ENCODE data around the gene GRID1. TPM values are rescaled to one million over a fixed set of nuclear protein-coding genes. Genes with fewer than 3 reads are reported as not detected.

GRID1 gene
- total and polyA plus RNA-seq, 5 donors from 2014 or later, result not detected

- H3K27ac Mint-ChIP-seq, result no peak overlapping the region
- H3K27me3 Mint-ChIP-seq, result no peaks in the 10 kb centered on the region
- H3K4me3 Mint-ChIP-seq, result no peak overlapping the region
- no peak for ATAC-seq (ENCODE audit: low read depth in 2 of 2)
- no peaks in the 10 kb centered on the region for H3K36me3 ChIP-seq (ENCODE audit: control insufficient read depth, insufficient read depth, low read length)
- no peak for DNase-seq
- no peak overlapping the region for H3K27ac ChIP-seq (ENCODE audit: insufficient read depth, low read length, poor library complexity, severe bottlenecking)
- no peaks in the 10 kb centered on the region for H3K27me3 ChIP-seq (ENCODE audit: control insufficient read depth, insufficient read depth, low read length)
- H3K4me3 ChIP-seq (ENCODE audit: low read depth, low read length), result no peak overlapping the region
- no peaks in the 10 kb centered on the region for H3K9me3 Mint-ChIP-seq
- H3K36me3 Mint-ChIP-seq, result no peaks in the 10 kb centered on the region
- no peaks in the 10 kb centered on the region for H3K4me1 ChIP-seq (ENCODE audit: control insufficient read depth, insufficient read depth, low read length, poor library complexity, severe bottlenecking)
- no peaks in the 10 kb centered on the region for H3K4me1 Mint-ChIP-seq
- H3K9me3 ChIP-seq (ENCODE audit: control insufficient read depth in 2 of 2, low read length in 2 of 2), result no peaks in the 10 kb centered on the region
Measured at GRCh38 chr10:85665078-85665477, 701.5 kb downstream of the GRID1 start.

GRCh38 chr10:85661123-85661522 is 705.5 kb downstream of the GRID1 start:
- Mint-ChIP-seq H3K4me1 (peaks cover 0 to 6% (median 2%) of the 10 kb centered on the region in 4 donors), H3K27me3 (no peaks in the 10 kb centered on the region), H3K9me3 (peaks cover 0 to 3% (median 0%) of the 10 kb centered on the region in 7 donors), H3K27ac (no peak overlapping the region), H3K4me3 (no peak overlapping the region), H3K36me3 (no peaks in the 10 kb centered on the region)
- no peaks in the 10 kb centered on the region for H3K36me3 ChIP-seq (ENCODE audit: control insufficient read depth, insufficient read depth, low read length)
- no peak for ATAC-seq (ENCODE audit: low read depth in 2 of 2)
- no peaks in the 10 kb centered on the region for H3K9me3 ChIP-seq (ENCODE audit: control insufficient read depth in 2 of 2, low read length in 2 of 2)
- H3K27me3 ChIP-seq (ENCODE audit: control insufficient read depth, insufficient read depth, low read length), result no peaks in the 10 kb centered on the region
- DNase-seq, result no peak
- H3K27ac ChIP-seq (ENCODE audit: insufficient read depth, low read length, poor library complexity, severe bottlenecking), result no peak overlapping the region
- no peak overlapping the region for H3K4me3 ChIP-seq (ENCODE audit: low read depth, low read length)
- no peaks in the 10 kb centered on the region for H3K4me1 ChIP-seq (ENCODE audit: control insufficient read depth, insufficient read depth, low read length, poor library complexity, severe bottlenecking)

GRCh38 chr10:85659331-85659730 is 707.3 kb downstream of the GRID1 start:
- Mint-ChIP-seq H3K27ac (no peak overlapping the region), H3K9me3 (peaks cover 0 to 8% (median 0%) of the 10 kb centered on the region in 7 donors), H3K4me3 (no peak overlapping the region), H3K27me3 (no peaks in the 10 kb centered on the region), H3K4me1 (peaks cover 0 to 6% (median 2%) of the 10 kb centered on the region in 4 donors), H3K36me3 (no peaks in the 10 kb centered on the region)
- Histone ChIP-seq H3K4me1 (ENCODE audit: control insufficient read depth, insufficient read depth, low read length, poor library complexity, severe bottlenecking) (no peaks in the 10 kb centered on the region), H3K27ac (ENCODE audit: insufficient read depth, low read length, poor library complexity, severe bottlenecking) (no peak overlapping the region), H3K9me3 (ENCODE audit: control insufficient read depth in 2 of 2, low read length in 2 of 2) (no peaks in the 10 kb centered on the region), H3K27me3 (ENCODE audit: control insufficient read depth, insufficient read depth, low read length) (no peaks in the 10 kb centered on the region), H3K36me3 (ENCODE audit: control insufficient read depth, insufficient read depth, low read length) (no peaks in the 10 kb centered on the region), H3K4me3 (ENCODE audit: low read depth, low read length) (no peak overlapping the region)
- DNase-seq (no peak), ATAC-seq (ENCODE audit: low read depth in 2 of 2) (no peak)

GRCh38 chr10:85658518-85658917 is 708.1 kb downstream of the GRID1 start:
- Mint-ChIP-seq H3K9me3 (peaks cover 0 to 8% (median 0%) of the 10 kb centered on the region in 7 donors), H3K27me3 (no peaks in the 10 kb centered on the region), H3K4me3 (no peak overlapping the region), H3K4me1 (peaks cover 0 to 6% (median 2%) of the 10 kb centered on the region in 4 donors), H3K27ac (no peak overlapping the region), H3K36me3 (no peaks in the 10 kb centered on the region)
- Histone ChIP-seq H3K9me3 (ENCODE audit: control insufficient read depth in 2 of 2, low read length in 2 of 2) (no peaks in the 10 kb centered on the region), H3K36me3 (ENCODE audit: control insufficient read depth, insufficient read depth, low read length) (no peaks in the 10 kb centered on the region), H3K27me3 (ENCODE audit: control insufficient read depth, insufficient read depth, low read length) (no peaks in the 10 kb centered on the region), H3K27ac (ENCODE audit: insufficient read depth, low read length, poor library complexity, severe bottlenecking) (no peak overlapping the region), H3K4me3 (ENCODE audit: low read depth, low read length) (no peak overlapping the region), H3K4me1 (ENCODE audit: control insufficient read depth, insufficient read depth, low read length, poor library complexity, severe bottlenecking) (no peaks in the 10 kb centered on the region)
- DNase-seq (no peak), ATAC-seq (ENCODE audit: low read depth in 2 of 2) (no peak)

- H3K4me1 ChIP-seq (ENCODE audit: control insufficient read depth, insufficient read depth, low read length, poor library complexity, severe bottlenecking), result no peaks in the 10 kb centered on the region
- Mint-ChIP-seq H3K9me3 (peaks cover 0 to 8% (median 0%) of the 10 kb centered on the region in 7 donors), H3K36me3 (no peaks in the 10 kb centered on the region), H3K4me1 (peaks cover 0 to 6% (median 2%) of the 10 kb centered on the region in 4 donors), H3K27ac (no peak overlapping the region), H3K4me3 (no peak overlapping the region), H3K27me3 (no peaks in the 10 kb centered on the region)
- ATAC-seq (ENCODE audit: low read depth in 2 of 2) (no peak), DNase-seq (no peak)
- no peaks in the 10 kb centered on the region for H3K9me3 ChIP-seq (ENCODE audit: control insufficient read depth in 2 of 2, low read length in 2 of 2)
- H3K4me3 ChIP-seq (ENCODE audit: low read depth, low read length), result no peak overlapping the region
- H3K27me3 ChIP-seq (ENCODE audit: control insufficient read depth, insufficient read depth, low read length), result no peaks in the 10 kb centered on the region
- no peak overlapping the region for H3K27ac ChIP-seq (ENCODE audit: insufficient read depth, low read length, poor library complexity, severe bottlenecking)
- H3K36me3 ChIP-seq (ENCODE audit: control insufficient read depth, insufficient read depth, low read length), result no peaks in the 10 kb centered on the region
Measured at GRCh38 chr10:85657476-85658113, 709.0 kb downstream of the GRID1 start.

- H3K4me3 Mint-ChIP-seq, result no peak overlapping the region
- H3K9me3 Mint-ChIP-seq, result peaks cover 0 to 8% (median 0%) of the 10 kb centered on the region in 7 donors
Measured at GRCh38 chr10:85655411-85655810, 711.2 kb downstream of the GRID1 start.

GRCh38 chr10:85651497-85651882 is 715.1 kb downstream of the GRID1 start:
- no peaks in the 10 kb centered on the region for H3K36me3 ChIP-seq (ENCODE audit: control insufficient read depth, insufficient read depth, low read length)
- H3K4me1 ChIP-seq (ENCODE audit: control insufficient read depth, insufficient read depth, low read length, poor library complexity, severe bottlenecking), result no peaks in the 10 kb centered on the region
- no peak overlapping the region for H3K27ac Mint-ChIP-seq
- no peaks in the 10 kb centered on the region for H3K36me3 Mint-ChIP-seq
- DNase-seq (no peak), ATAC-seq (ENCODE audit: low read depth in 2 of 2) (no peak)
- H3K4me3 Mint-ChIP-seq, result no peak overlapping the region
- no peaks in the 10 kb centered on the region for H3K9me3 ChIP-seq (ENCODE audit: control insufficient read depth in 2 of 2, low read length in 2 of 2)
- H3K27me3 Mint-ChIP-seq, result peaks cover 4% of the 10 kb centered on the region
- H3K27me3 ChIP-seq (ENCODE audit: control insufficient read depth, insufficient read depth, low read length), result no peaks in the 10 kb centered on the region
- H3K27ac ChIP-seq (ENCODE audit: insufficient read depth, low read length, poor library complexity, severe bottlenecking), result no peak overlapping the region
- peaks cover 0 to 5% (median 0%) of the 10 kb centered on the region in 7 donors for H3K9me3 Mint-ChIP-seq
- peaks cover 0 to 5% (median 0%) of the 10 kb centered on the region in 4 donors for H3K4me1 Mint-ChIP-seq
- H3K4me3 ChIP-seq (ENCODE audit: low read depth, low read length), result no peak overlapping the region

More at GRCh38 chr10:85655411-85655810, 711.2 kb downstream of the GRID1 start:
- peaks cover 0 to 6% (median 2%) of the 10 kb centered on the region in 4 donors for H3K4me1 Mint-ChIP-seq
- no peak overlapping the region for H3K4me3 ChIP-seq (ENCODE audit: low read depth, low read length)
- no peaks in the 10 kb centered on the region for H3K36me3 Mint-ChIP-seq
- DNase-seq, result no peak
- no peak for ATAC-seq (ENCODE audit: low read depth in 2 of 2)
- no peak overlapping the region for H3K27ac ChIP-seq (ENCODE audit: insufficient read depth, low read length, poor library complexity, severe bottlenecking)
- H3K36me3 ChIP-seq (ENCODE audit: control insufficient read depth, insufficient read depth, low read length), result no peaks in the 10 kb centered on the region
- peak overlapping the region in 1 of 3 donors; percentile 1 for H3K27ac Mint-ChIP-seq
- no peaks in the 10 kb centered on the region for H3K27me3 Mint-ChIP-seq
- H3K27me3 ChIP-seq (ENCODE audit: control insufficient read depth, insufficient read depth, low read length), result no peaks in the 10 kb centered on the region
- no peaks in the 10 kb centered on the region for H3K9me3 ChIP-seq (ENCODE audit: control insufficient read depth in 2 of 2, low read length in 2 of 2)
- H3K4me1 ChIP-seq (ENCODE audit: control insufficient read depth, insufficient read depth, low read length, poor library complexity, severe bottlenecking), result no peaks in the 10 kb centered on the region

Data from CD4-positive, CD25-positive, alpha-beta regulatory T cell (primary cell).